ENCODE measurements around the gene TDO2.
"Not testable (repeated sequence)": the region's sequence is repeated elsewhere in the genome, so short reads cannot be mapped to it uniquely, and the experiment has no call there.

Gene TDO2

DNA sequence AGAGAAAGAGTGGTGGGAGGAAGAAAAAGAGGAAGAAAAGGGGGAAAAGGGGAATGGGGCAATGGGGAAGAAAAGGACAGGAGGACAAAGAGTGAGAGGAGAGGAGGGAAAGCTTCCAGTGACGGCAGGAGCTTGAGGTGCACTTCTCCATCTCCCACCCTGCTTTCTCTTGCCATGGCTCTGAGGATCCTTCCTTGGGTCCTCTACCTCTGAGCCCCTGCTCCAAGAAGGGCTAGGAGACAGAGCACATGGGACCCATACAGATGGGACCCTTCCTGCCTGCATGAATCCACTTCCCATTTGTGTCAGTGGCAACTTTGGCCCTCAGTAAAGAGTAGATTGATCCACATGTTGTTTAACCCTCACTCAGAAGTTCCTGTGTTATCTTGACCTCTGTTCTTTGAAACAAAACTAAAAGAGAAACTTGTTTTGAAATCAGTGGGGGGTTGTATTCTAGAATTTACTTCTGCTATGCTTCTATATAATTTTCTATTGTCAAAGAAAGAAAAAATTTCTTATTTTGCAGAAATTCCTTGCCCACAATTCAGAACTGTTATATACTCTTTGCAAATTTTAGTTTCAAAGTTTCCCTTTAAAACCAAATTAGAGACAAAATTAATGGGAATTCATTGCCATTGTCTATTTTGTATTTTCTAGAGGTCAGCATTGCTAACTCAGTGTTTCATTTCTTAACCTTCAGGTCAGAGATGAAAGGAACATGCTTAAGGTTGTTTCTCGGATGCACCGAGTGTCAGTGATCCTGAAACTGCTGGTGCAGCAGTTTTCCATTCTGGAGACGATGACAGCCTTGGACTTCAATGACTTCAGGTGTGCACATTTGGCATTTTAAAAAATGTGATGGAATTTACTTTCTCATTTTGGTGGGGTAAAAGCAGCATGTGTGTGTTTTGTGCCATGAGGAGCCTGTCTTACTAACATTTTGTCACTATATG lies 5.0 kb downstream of the TDO2 start:
- no peak for DNase-seq

- DNase-seq: no peak
Observed at GRCh38 chr4:155909615-155910226, 6.2 kb downstream of the TDO2 start.

- DNase-seq: no peak
Observed at GRCh38 chr4:155911905-155912304, 8.4 kb downstream of the TDO2 start.

GRCh38 chr4:155914782-155915181 lies 11.3 kb downstream of the TDO2 start:
- no peak for DNase-seq

GRCh38 chr4:155921597-155921996 lies 18.1 kb downstream of the TDO2 start:
- no peak for DNase-seq

GRCh38 chr4:155924637-155925036 lies 21.1 kb downstream of the TDO2 start:
- DNase-seq: no peak

DNA sequence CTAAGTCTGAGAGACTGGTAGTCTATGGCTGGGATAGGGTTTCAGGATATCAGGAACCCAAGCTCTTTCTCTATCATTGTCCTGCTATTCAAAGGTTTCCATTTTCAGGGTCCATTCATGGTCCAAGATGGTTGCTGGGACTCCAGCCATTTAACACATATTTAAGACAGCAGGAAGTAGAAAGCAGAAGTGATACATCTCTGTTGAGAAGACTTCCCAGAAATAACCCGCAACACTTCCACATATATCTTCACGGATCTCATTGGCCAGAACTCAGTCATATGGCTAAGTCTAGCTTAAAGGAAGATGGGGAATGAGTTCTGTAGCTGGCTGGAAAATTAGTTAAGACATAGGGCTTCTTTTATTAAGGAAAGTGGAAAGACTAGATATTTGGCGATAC lies 26.3 kb downstream of the TDO2 start:
- no peak for DNase-seq

DNA sequence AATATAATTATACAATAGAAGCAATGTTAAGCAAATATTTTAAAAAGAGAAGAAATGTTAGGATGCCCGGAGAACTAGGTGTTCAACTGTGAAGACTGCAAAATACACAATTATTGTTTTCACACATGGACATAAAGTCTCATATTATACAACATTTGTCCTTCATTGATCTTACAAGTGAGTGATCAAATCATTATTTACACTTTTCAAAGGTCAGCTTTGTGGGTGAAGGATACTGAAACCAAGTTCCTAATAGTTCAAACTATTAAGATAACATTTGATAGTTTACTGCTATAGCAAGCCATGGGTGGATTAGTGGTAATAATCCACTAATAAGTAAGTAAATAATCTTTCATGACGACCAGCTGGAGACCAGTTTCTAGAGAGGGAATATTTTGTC lies 26.8 kb downstream of the TDO2 start:
- DNase-seq: no peak

GRCh38 chr4:155931634-155932033 lies 28.1 kb downstream of the TDO2 start:
- no peak for DNase-seq

DNA sequence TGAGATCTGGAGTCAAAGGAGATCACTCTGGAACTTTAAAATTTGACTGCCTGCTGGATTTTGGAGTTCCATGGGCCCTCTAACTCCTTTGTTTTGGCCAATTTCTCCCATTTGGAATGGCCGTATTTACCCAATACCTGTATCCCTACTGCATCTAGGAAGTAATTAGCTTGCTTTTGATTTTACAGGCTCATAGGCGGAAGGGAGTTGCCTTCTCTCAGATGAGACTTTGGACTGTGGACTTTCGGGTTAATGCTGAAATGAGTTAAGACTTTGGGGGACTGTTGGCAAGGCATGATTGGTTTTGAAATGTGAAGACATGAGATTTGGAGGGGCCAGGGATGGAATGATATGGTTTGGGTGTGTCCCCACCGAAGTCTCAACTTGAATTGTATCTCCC lies 31.1 kb downstream of the TDO2 start:
- DNase-seq: not testable (repeated sequence)

GRCh38 chr4:155935389-155935986 lies 32.0 kb downstream of the TDO2 start:
- DNase-seq: no peak

DNA sequence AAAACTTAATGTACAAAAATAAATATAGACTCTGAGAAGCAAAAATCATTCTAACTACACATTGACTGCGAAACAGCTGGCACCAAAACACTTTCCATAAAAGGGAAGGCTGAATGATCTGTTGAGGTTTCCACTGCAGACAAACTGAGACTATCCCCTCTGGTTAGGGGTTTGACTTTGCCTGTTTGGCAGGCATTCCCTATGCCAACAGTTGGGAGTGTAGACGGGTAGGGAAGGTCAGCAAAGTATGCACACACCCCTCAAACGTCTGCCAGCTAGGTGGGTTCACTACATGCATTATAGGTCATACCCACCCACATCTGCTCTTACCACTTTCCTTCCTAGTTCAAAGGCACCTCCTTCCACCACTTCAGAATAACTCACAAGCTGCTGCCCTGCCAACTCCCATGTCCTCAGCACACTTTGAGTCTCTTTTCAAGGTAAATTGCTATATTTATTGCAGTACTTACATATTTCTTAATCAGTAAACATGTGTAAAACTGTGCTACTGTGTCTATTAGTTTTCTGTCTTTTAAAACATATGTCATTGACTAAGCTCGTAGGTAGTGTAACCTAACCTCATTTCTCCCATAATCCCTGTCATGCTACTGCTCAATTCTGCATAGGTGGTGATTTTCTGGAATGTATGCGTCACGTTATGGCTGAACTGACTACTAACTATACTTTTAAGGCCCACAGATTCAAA lies 37.7 kb downstream of the TDO2 start:
- no peak for DNase-seq

DNA sequence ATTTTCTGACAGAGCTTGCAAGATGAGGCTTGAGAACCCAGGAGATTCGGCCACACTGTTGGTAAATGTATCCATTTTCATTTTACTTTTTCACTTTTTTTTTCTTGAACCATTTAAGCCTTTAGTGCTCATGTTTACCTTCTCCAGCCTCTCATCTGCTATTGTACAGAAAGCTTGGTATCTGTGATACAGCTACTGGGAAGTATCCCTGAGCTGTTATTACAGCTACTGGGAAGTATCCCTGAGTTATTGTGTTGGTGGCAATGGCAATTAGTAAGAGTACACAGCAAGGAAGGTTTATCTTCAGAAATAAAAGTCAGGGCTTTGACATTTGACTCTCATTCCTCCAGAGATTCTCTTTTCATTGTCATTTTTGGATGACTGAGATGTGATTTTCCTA lies 38.3 kb downstream of the TDO2 start:
- DNase-seq: no peak

- DNase-seq: no peak
Observed at GRCh38 chr4:155943605-155944291, 40.3 kb downstream of the TDO2 start.

GRCh38 chr4:155944516-155944915 lies 41.0 kb downstream of the TDO2 start:
- no peak for DNase-seq

DNA sequence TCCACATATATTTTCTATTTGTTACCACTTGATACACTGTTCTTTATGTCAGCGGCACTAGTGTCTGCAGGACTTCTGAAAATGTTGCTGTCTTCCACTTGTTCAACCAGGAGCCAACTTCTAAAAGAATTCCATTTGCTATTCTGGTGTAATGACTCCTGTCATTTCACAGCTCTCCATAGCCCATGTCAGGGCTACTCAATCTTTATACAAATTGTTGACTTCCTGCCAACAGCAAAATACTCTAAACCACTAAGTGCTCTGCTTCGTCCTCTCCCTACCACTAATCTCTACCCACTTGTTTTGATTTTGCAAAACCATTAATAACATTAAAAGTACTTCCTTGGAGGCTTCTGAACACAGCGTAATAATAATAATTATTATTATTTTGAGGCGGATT lies 43.0 kb downstream of the TDO2 start:
- no peak for DNase-seq

DNA sequence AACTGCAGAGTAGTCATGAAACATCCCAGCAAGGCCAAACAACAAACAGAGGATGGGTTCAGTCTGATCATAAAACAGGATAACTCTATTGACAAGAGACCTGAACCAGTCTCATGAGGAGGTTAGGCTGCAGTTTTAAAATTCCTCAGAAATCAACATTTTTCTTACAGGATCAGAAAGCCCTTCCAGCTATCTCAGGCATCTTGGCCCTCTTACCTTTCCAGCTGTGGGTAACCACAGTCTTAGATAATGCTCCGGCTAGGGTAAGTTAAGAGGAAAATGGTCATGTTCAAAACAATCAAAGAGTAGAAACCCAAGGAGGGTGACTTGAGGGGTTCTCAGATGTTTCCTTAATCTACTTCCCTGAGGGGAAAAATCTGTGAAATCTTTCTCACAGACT lies 45.0 kb downstream of the TDO2 start:
- no peak for DNase-seq

GRCh38 chr4:155950461-155950860 lies 47.0 kb downstream of the TDO2 start:
- DNase-seq: no peak

- DNase-seq: no peak
Observed at GRCh38 chr4:155952501-155952901, 49.0 kb downstream of the TDO2 start.

DNA sequence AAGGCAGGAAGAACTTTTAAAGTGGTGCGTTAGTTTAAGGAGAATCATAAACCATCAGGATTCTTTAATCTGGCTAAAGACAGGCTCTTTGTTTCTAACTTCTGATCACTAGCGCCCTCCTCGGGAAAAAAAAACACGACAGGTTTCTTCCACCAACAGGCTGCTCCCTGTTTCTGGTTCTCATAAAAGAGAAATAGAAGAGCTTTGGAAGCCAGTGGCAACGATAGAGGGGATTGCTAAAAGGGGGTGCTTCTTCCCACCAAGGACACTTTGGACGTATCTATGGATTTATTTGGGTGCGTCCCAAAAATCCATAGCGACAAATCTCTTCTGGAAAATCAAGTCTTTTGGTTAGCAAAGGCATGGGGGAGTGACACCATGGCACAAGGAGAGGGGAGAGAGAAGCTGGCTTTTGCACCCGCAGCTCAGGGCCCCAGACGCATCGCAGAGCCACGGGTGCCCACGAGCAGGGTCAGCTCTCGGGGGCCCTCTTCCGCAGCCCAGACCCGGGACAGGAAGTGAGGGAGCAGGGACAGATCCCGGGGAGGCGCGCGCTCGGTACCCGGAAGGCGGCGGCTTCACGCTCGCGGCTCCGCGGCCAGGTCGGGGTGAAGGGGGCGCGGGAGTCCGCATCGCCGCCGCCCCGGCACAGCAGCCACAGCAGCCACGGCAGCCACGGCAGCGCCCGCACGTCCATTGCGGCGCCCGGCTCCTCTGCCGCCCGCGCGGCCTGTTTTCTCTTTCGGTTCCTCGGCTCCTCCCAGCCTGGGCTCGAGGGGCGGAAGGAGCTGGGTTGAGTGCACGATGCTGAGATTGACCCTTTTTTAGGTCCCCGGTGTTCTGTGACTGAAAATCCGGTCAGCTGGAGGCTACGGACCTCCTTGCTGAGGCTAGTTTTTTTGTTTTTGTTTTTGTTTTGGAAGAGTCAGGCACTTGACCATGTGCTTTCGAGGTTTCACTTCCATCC lies 49.9 kb downstream of the TDO2 start, which contains the start of gene CTSO:
Gene CTSO (minus strand): TSS at position 716 of the 967 bp plus-strand sequence. CDS start 19 bp downstream, at position 697.
- peak; percentile 68 to 77 for DNase-seq

GRCh38 chr4:155954118-155954685 lies 50.7 kb downstream of the TDO2 start:
- DNase-seq: no peak
